ENCODE measurements around the gene SEC14L5.

Gene SEC14L5

GRCh38 chr16:4982056-4982867 lies 24.1 kb downstream of the SEC14L5 start:
- DNase-seq = peak in 11 of 56 donors; percentile 9 to 57 (median 33)

- no peak for DNase-seq
These were observed 26.3 kb downstream of the SEC14L5 start for GRCh38 chr16:4984174-4984990.

GRCh38 chr16:4987250-4987579 lies 29.1 kb downstream of the SEC14L5 start:
- no peak for DNase-seq

- no peak for DNase-seq
These were observed 29.6 kb downstream of the SEC14L5 start for GRCh38 chr16:4987580-4988374.

- no peak for DNase-seq
These were observed 30.5 kb downstream of the SEC14L5 start for GRCh38 chr16:4988647-4989046.

GRCh38 chr16:4989391-4990006 lies 31.4 kb downstream of the SEC14L5 start:
- no peak for DNase-seq

- DNase-seq = no peak
These were observed 32.3 kb downstream of the SEC14L5 start for GRCh38 chr16:4990415-4990814.

- DNase-seq = no peak
These were observed 33.6 kb downstream of the SEC14L5 start for GRCh38 chr16:4991754-4992153.

- DNase-seq = peak in 51 of 56 donors; percentile 10 to 84 (median 62)
These were observed 36.7 kb downstream of the SEC14L5 start for GRCh38 chr16:4994719-4995434.

- DNase-seq = no peak
These were observed 42.5 kb downstream of the SEC14L5 start for GRCh38 chr16:5000573-5001001.

- peak in 1 of 56 donors; percentile 24 for DNase-seq
These were observed 43.4 kb downstream of the SEC14L5 start for GRCh38 chr16:5001571-5001970.

GRCh38 chr16:5001986-5002385 lies 43.9 kb downstream of the SEC14L5 start:
- DNase-seq = no peak

- DNase-seq = no peak
These were observed 44.6 kb downstream of the SEC14L5 start for GRCh38 chr16:5002699-5003143.

- no peak for DNase-seq
These were observed 45.1 kb downstream of the SEC14L5 start for GRCh38 chr16:5003211-5003610.

GRCh38 chr16:5003828-5004227 lies 45.7 kb downstream of the SEC14L5 start:
- no peak for DNase-seq

GRCh38 chr16:5004311-5004710 lies 46.2 kb downstream of the SEC14L5 start:
- DNase-seq = no peak

- DNase-seq = no peak
These were observed 47.8 kb downstream of the SEC14L5 start for GRCh38 chr16:5005916-5006315.

GRCh38 chr16:5006348-5007193 lies 48.4 kb downstream of the SEC14L5 start:
- DNase-seq = peak in 4 of 56 donors; percentile 21 to 45 (median 30)

GRCh38 chr16:5007256-5007655 lies 49.1 kb downstream of the SEC14L5 start:
- no peak for DNase-seq

Data from amygdala (tissue), 56 donors.